Transverse colon (tissue), 4 donors: Measurements from ENCODE around the gene NBEAL1. TPM values are rescaled to one million over a fixed set of nuclear protein-coding genes. Genes with fewer than 3 reads are reported as not detected.
"Not testable (repeated sequence)": the region's sequence is repeated elsewhere in the genome, so short reads cannot be mapped to it uniquely, and the experiment has no call there.

Experiments used
- DNase-seq: peaks from one replicate; pipeline ENCODE4 v3.0.0-alpha.2; 2019
- H3K27ac ChIP-seq, 4 donors: fragments of 200-600 bp; sonication (generic); 2 replicates each; pipeline ENCODE4 v1.5.1; 2016 to 2018; ENCODE audit warnings: inconsistent platforms in 4 of 4
- H3K27me3 ChIP-seq: fragments of 200-600 bp; sonication (generic); 2 replicates; pipeline ENCODE4 v1.5.1; 2017; ENCODE audit warnings: inconsistent platforms
- H3K36me3 ChIP-seq, 4 donors: fragments of 200-600 bp; sonication (generic); 2 replicates each; pipeline ENCODE4 v1.5.1; 2017 to 2019; ENCODE audit warnings: inconsistent platforms in 4 of 4
- H3K4me1 ChIP-seq, 4 donors: fragments of 200-600 bp; sonication (generic); 2 replicates each; pipeline ENCODE4 v1.5.1; 2017 to 2020; ENCODE audit warnings: inconsistent platforms in 4 of 4
- H3K4me3 ChIP-seq, 4 donors: fragments of 200-600 bp; sonication (generic); 1 replicate in 1 of 4; 2 replicates in 3 of 4; pipeline versions ENCODE4 v1.5.1 to v1.6.1; 2017 to 2019; ENCODE audit warnings: inconsistent platforms in 4 of 4
- H3K9me3 ChIP-seq, 2 donors: fragments of 200-600 bp; sonication (generic); 2 replicates each; pipeline ENCODE4 v1.5.1; 2017 to 2019; ENCODE audit warnings: inconsistent platforms in 2 of 2
- EP300 ChIP-seq: sonication (generic); formaldehyde crosslinking; IDR thresholded peaks from one replicate; pipeline ENCODE4 v1.6.1; 2017; ENCODE audit warnings: antibody characterized with exemption, low read depth
- POLR2A ChIP-seq: fragments of 450-650 bp; IDR thresholded peaks from one replicate; pipeline ENCODE4 v1.6.1; 2016; ENCODE audit warnings: antibody characterized with exemption, mild to moderate bottlenecking, moderate library complexity
- POLR2AphosphoS5 ChIP-seq, 3 donors: sonication (generic); formaldehyde crosslinking; IDR thresholded peaks; one replicate each; pipeline ENCODE4 v1.6.1; 2016; ENCODE audit warnings: antibody characterized with exemption in 3 of 3
- WGBS, 2 donors: methylation state at CpG; one replicate each; pipeline ENCODE4 v1.1.5; 2018; ENCODE audit warnings: low coverage in 1 of 2; 5-methylcytosine and 5-hydroxymethylcytosine counted together
- in situ Hi-C, 4 donors: fragments of 200-750 bp; cut with MboI; loops; one replicate each; pipeline versions ENCODE4 v1.15.0 to v1.15.1; 2017; ENCODE audit warnings: low sequenced_read_pairs in 3 of 4, low pct_ligation_motif_present in 1 of 4, low pct_unique_long_range_greater_than_20kb in 1 of 4
- intact Hi-C: fragments of 100-400 bp; cut with DNase I; formaldehyde crosslinking; loops from one replicate; pipeline ENCODE4 v1.15.1; 2023; ENCODE audit warnings: low total_unique reads
- total RNA-seq, 4 donors: library from RNA; depleted of rRNA; stranded (reverse); fragments of >200 nt; gene quantifications; one replicate each; pipeline ENCODE4 v1.1.0, GENCODE V29; 2016
- TF ChIP-seq, protein P1 (sequence below), 5 experiments: fragments of 200-600 bp in 3 of 5; fragments of 450-650 bp in 2 of 5; sonication (generic) in 3 of 5; IDR thresholded peaks; 1 replicate in 2 of 5; 2 replicates in 3 of 5; pipeline ENCODE4 v1.5.1; 2016 to 2017; ENCODE audit warnings: antibody characterized with exemption in 5 of 5, inconsistent platforms in 3 of 5, mild to moderate bottlenecking in 2 of 5, moderate library complexity in 1 of 5

The NBEAL1 gene
- total RNA-seq, 4 donors from 2014 or later: 59.1 to 287 (median 154) TPM

DNA sequence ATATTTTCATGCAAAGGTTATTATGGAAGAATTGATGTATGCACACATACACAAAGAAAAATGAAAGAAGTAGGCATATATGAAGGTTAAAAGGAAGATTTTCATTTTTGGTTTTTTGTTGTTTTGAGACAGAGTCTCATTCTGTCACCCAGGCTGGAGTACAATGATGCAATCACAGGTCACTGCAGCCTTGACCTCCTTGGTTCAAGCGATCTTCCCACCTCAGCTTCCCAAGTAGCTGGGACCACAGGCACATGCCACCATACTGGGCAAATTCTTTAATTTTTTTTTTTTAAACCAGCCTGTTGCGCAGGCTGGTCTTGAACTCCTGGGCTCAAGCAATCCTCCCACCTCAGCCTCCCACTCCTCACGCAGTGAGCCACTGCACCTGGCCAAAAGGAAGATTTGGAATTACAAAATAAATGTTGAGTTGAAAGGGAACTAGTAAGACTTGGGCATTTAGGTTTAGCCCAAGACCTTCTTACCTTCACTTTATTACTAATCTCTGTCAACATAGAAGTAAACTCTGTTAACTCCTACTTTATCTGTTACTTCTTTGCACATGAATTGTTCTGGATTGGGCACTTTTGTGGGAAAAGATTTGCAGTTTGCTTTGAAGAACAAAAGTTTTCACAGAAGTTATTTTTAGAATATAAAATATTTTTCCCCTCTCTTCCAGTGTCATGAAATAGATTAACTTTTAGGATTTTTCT lies 31.7 kb upstream of the NBEAL1 start:
- 94 to 97% methylated on average over 3 of the region's 3 CpGs for WGBS, 2 donors
- no peak for DNase-seq
- no peak overlapping the region for H3K4me3 ChIP-seq
- TF ChIP-seq EP300: no peak
- TF ChIP-seq POLR2A: no peak
- TF ChIP-seq POLR2AphosphoS5 (IDR thresholded peaks at IDR 0.05): no peak
- TF ChIP-seq, protein P1, sequence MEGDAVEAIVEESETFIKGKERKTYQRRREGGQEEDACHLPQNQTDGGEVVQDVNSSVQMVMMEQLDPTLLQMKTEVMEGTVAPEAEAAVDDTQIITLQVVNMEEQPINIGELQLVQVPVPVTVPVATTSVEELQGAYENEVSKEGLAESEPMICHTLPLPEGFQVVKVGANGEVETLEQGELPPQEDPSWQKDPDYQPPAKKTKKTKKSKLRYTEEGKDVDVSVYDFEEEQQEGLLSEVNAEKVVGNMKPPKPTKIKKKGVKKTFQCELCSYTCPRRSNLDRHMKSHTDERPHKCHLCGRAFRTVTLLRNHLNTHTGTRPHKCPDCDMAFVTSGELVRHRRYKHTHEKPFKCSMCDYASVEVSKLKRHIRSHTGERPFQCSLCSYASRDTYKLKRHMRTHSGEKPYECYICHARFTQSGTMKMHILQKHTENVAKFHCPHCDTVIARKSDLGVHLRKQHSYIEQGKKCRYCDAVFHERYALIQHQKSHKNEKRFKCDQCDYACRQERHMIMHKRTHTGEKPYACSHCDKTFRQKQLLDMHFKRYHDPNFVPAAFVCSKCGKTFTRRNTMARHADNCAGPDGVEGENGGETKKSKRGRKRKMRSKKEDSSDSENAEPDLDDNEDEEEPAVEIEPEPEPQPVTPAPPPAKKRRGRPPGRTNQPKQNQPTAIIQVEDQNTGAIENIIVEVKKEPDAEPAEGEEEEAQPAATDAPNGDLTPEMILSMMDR (IDR thresholded peaks at IDR 0.05): no peak
- no peaks in the 10 kb centered on the region for H3K27me3 ChIP-seq
- no peaks in the 10 kb centered on the region for H3K9me3 ChIP-seq
- H3K4me1 ChIP-seq: no peaks in the 10 kb centered on the region
- in situ Hi-C loops: no loop called here
- H3K36me3 ChIP-seq: no peaks in the 10 kb centered on the region
- intact Hi-C loops: no loop called here
- no peak overlapping the region for H3K27ac ChIP-seq

DNA sequence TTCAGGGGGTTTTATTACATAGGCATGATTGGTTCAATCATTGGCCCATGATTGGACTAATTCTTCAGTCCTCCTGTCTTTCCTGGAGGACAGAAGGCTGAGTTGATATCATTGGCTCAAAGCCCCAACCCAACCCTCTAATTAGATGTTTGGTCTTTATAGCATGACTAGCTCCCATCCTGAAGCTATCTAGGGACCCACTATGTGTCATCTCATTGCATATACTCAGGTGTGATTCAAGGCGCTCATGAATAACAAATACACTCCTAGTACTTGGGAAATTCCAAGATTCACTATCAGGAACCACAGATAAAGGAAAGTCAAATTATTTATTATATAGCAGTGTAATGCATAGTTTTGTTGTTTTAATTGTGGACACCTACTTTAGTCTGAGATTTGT lies 24.9 kb upstream of the NBEAL1 start:
- no peak overlapping the region for H3K27ac ChIP-seq
- intact Hi-C loops: no loop called here
- no peaks in the 10 kb centered on the region for H3K4me1 ChIP-seq
- H3K4me3 ChIP-seq: no peak overlapping the region
- no peaks in the 10 kb centered on the region for H3K27me3 ChIP-seq
- TF ChIP-seq, protein P1 (IDR thresholded peaks at IDR 0.05): no peak
- no peak for TF ChIP-seq POLR2AphosphoS5 (IDR thresholded peaks at IDR 0.05)
- TF ChIP-seq POLR2A: no peak
- TF ChIP-seq EP300: no peak
- in situ Hi-C loops: no loop called here
- no peaks in the 10 kb centered on the region for H3K9me3 ChIP-seq
- H3K36me3 ChIP-seq: no peaks in the 10 kb centered on the region
- DNase-seq: no peak
- 100% methylated on average over 1 of the region's 1 CpG for WGBS, 2 donors

DNA sequence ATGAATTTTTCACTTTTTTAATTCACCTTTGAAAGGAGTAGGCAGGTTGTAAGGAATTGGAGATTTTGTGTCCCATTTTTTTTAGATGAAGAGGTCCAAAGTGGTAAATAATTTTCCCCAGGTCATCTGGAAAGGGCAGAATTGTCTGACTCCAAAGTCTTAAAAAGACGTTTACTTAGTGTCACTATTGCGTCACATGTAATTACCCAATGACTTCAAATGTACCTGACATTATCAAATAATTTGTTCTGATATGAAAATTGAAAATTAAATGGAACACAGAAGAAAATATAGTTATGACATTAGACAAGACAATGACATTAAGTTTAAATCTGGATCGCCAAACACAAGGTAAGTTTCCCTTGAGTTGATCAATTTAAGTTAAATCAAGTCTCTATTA lies 24.2 kb upstream of the NBEAL1 start:
- in situ Hi-C loops: no loop called here
- intact Hi-C loops: no loop called here
- Histone ChIP-seq H3K36me3 (no peaks in the 10 kb centered on the region), H3K4me3 (no peak overlapping the region), H3K27me3 (no peaks in the 10 kb centered on the region), H3K4me1 (no peaks in the 10 kb centered on the region), H3K27ac (no peak overlapping the region), H3K9me3 (no peaks in the 10 kb centered on the region)
- 85 to 92% methylated on average over 3 of the region's 3 CpGs for WGBS, 2 donors
- TF ChIP-seq POLR2AphosphoS5 (IDR thresholded peaks at IDR 0.05) (no peak), EP300 (no peak), POLR2A (no peak)
- TF ChIP-seq, protein P1 (IDR thresholded peaks at IDR 0.05): no peak
- DNase-seq: no peak

DNA sequence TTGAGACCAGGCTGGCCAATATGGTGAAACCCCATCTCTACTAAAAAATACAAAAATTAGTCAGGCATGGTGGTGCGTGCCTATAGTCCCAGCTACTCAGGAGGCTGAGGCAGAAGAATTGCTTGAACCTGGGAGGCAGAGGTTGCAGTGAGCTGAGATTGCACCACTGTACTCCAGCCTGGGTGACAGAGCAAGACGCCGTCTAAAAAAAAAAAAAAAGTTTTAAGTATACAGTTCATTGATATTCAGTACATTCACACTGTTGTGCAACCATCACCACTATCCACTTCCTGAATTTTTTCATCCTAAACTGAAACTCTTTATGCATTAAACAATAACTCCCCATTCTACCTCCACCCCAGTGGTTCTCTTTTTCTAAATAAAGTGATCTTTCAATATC lies 17.6 kb upstream of the NBEAL1 start:
- H3K4me1 ChIP-seq, DNase-seq, H3K9me3 ChIP-seq, H3K4me3 ChIP-seq, H3K27me3 ChIP-seq, H3K36me3 ChIP-seq, H3K27ac ChIP-seq, in situ Hi-C loops, intact Hi-C loops: not testable (repeated sequence)
- WGBS, 2 donors: 63 to 81% methylated on average over 2 to 3 of the region's 3 CpGs
